ENCODE results near the gene NUDT10. TPM values are rescaled to one million over a fixed set of nuclear protein-coding genes. Genes with fewer than 3 reads are reported as not detected.

The NUDT10 gene
- total and polyA plus RNA-seq, 9 of the 15 experiments (the other 6 are each of a cell fraction or from before 2014, with no cell fraction given) = not detected

DNA sequence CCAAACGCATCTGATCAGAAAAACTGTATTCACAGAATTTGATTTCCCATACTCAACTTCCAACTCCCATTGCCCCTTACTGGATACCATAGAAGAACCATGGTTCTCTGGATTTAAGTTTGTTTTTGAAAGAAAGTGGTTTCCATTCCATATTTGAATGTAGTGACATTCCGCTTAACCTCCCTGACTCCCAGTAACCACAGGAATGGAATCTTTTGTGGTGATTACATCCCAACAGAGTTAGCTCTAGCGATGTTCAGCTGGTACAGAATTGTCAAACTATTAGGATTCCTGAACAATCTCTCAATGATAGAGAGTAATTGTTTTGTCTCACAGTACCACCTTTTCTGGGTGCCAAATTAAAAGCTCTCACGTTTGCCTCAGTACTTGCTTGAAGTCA, 1.7 kb downstream of the NUDT10 start:
- Histone ChIP-seq H3K9me1 (ENCODE audit: control insufficient read depth, insufficient read depth, low read length) (no peaks in the 10 kb centered on the region), H3K79me2 (ENCODE audit: control insufficient read depth, insufficient read depth, low read length) (no peaks in the 10 kb centered on the region), H3K4me2 (ENCODE audit: insufficient read depth, low read length) (no peak overlapping the region), H3K4me1 (replicated peaks in 1 of 2; ENCODE audit: control insufficient read depth in 2 of 2, insufficient read depth in 2 of 2, low read length in 2 of 2) (no peaks in the 10 kb centered on the region), H3K4me3 (no peak overlapping the region), H3K9me3 (replicated peaks; ENCODE audit: control insufficient read depth, insufficient read depth, low read depth, low read length) (no peaks in the 10 kb centered on the region), H3K9ac (ENCODE audit: insufficient read depth in 1 of 2, low read depth in 2 of 2, low read length in 2 of 2) (no peak overlapping the region), H4K20me1 (replicated peaks; ENCODE audit: control insufficient read depth, insufficient read depth, low read length) (no peaks in the 10 kb centered on the region), H3K27me3 (ENCODE audit: control insufficient read depth in 2 of 2, insufficient read depth in 2 of 2, low read length in 2 of 2) (no peaks in the 10 kb centered on the region; a peak in 1 of 5 replicates), H3K36me3 (ENCODE audit: control insufficient read depth, insufficient read depth, low read length) (no peaks in the 10 kb centered on the region), H2AFZ (ENCODE audit: low read depth, low read length) (no peak overlapping the region), H3K27ac (ENCODE audit: extremely low read depth, low read depth, low read length) (no peak overlapping the region)
- TF ChIP-seq TCF7L2 (IDR thresholded peaks at IDR 0.05; ENCODE audit: low read depth, low read length) = no peak
- TF ChIP-seq, protein P1, sequence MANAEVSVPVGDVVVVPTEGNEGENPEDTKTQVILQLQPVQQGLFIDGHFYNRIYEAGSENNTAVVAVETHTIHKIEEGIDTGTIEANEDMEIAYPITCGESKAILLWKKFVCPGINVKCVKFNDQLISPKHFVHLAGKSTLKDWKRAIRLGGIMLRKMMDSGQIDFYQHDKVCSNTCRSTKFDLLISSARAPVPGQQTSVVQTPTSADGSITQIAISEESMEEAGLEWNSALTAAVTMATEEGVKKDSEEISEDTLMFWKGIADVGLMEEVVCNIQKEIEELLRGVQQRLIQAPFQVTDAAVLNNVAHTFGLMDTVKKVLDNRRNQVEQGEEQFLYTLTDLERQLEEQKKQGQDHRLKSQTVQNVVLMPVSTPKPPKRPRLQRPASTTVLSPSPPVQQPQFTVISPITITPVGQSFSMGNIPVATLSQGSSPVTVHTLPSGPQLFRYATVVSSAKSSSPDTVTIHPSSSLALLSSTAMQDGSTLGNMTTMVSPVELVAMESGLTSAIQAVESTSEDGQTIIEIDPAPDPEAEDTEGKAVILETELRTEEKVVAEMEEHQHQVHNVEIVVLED (CRISPR knock-in tag; IDR thresholded peaks at IDR 0.05) = no peak
- no peak for TF ChIP-seq NFRKB (IDR thresholded peaks at IDR 0.05; ENCODE audit: low read depth)
- no peak for TF ChIP-seq PML (IDR thresholded peaks at IDR 0.05; ENCODE audit: low read length)
- no TSS peak for BruUV-seq (replicated peaks)
- in situ Hi-C loops (cut with MboI) = no loop called here
- no peak for FAIRE-seq
- no peak for DNase-seq (ENCODE audit: extremely low read depth in 1 of 4, low spot score in 3 of 4)
- no peak for ATAC-seq
- CTCF ChIA-PET (ENCODE audit: low intra/inter-chr PET ratio) = no interaction called here
- intact Hi-C loops (cut with micrococcal nuclease) = no loop called here
- POLR2A ChIA-PET = no interaction called here
- WGBS (ENCODE audit: insufficient coverage, low coverage, missing lambda C conversion rate) = 0% methylated on average over 4 of the region's 4 CpGs

DNA sequence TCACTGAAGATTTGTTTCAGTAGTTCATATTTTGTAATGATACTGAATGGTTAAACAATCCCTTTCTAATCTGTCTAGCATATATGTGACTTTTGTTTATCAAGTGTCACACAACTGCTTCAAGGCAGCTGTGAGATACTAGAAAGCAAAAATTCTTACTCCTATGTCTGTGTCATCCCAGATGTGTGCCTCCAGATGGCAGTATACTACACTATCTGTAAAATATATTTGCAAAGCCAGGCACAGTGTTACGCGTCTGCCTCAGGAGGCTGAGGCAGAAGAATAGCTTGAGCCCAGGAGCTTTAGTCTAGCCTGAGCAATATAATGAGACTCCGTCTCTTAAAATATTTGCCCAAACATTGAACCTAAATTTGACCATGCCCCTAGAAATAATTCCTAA, 4.0 kb downstream of the NUDT10 start:
- H4K20me1 ChIP-seq (replicated peaks; ENCODE audit: control insufficient read depth, insufficient read depth, low read length) = no peaks in the 10 kb centered on the region
- POLR2A ChIA-PET = no interaction called here
- H3K4me1 ChIP-seq (replicated peaks in 1 of 2; ENCODE audit: control insufficient read depth in 2 of 2, insufficient read depth in 2 of 2, low read length in 2 of 2) = no peaks in the 10 kb centered on the region
- no peaks in the 10 kb centered on the region for H3K9me3 ChIP-seq (replicated peaks; ENCODE audit: control insufficient read depth, insufficient read depth, low read depth, low read length)
- no peak overlapping the region for H3K27ac ChIP-seq (ENCODE audit: extremely low read depth, low read depth, low read length)
- H2AFZ ChIP-seq (ENCODE audit: low read depth, low read length) = no peak overlapping the region
- WGBS (ENCODE audit: insufficient coverage, low coverage, missing lambda C conversion rate) = 0% methylated on average over 3 of the region's 3 CpGs
- intact Hi-C loops (cut with micrococcal nuclease) = loop anchor here (5.0 kb wide), 1 partner anchor 86 kb away; no protein-coding TSS in a partner anchor
- H3K9me1 ChIP-seq (ENCODE audit: control insufficient read depth, insufficient read depth, low read length) = no peaks in the 10 kb centered on the region
- ATAC-seq (peak; percentile 81), FAIRE-seq (peak; percentile 72), DNase-seq (ENCODE audit: extremely low read depth in 1 of 4, low spot score in 3 of 4) (peak; percentile 17 to 30 (median 27))
- no TSS peak for BruUV-seq (replicated peaks)
- H3K27me3 ChIP-seq (ENCODE audit: control insufficient read depth in 2 of 2, insufficient read depth in 2 of 2, low read length in 2 of 2) = no peaks in the 10 kb centered on the region; a peak in 1 of 5 replicates
- no peak overlapping the region for H3K4me3 ChIP-seq
- in situ Hi-C loops (cut with MboI) = no loop called here
- no peaks in the 10 kb centered on the region for H3K36me3 ChIP-seq (ENCODE audit: control insufficient read depth, insufficient read depth, low read length)
- H3K4me2 ChIP-seq (ENCODE audit: insufficient read depth, low read length) = no peak overlapping the region
- H3K79me2 ChIP-seq (ENCODE audit: control insufficient read depth, insufficient read depth, low read length) = no peaks in the 10 kb centered on the region
- H3K9ac ChIP-seq (ENCODE audit: insufficient read depth in 1 of 2, low read depth in 2 of 2, low read length in 2 of 2) = no peak overlapping the region
- CTCF ChIA-PET (ENCODE audit: low intra/inter-chr PET ratio) = interaction anchor here (0.9 kb wide), 1 partner anchor 120 kb away, joined by 3 read pairs; no protein-coding TSS in a partner anchor
- TF ChIP-seq, protein P2, sequence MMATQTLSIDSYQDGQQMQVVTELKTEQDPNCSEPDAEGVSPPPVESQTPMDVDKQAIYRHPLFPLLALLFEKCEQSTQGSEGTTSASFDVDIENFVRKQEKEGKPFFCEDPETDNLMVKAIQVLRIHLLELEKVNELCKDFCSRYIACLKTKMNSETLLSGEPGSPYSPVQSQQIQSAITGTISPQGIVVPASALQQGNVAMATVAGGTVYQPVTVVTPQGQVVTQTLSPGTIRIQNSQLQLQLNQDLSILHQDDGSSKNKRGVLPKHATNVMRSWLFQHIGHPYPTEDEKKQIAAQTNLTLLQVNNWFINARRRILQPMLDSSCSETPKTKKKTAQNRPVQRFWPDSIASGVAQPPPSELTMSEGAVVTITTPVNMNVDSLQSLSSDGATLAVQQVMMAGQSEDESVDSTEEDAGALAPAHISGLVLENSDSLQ (IDR thresholded peaks at IDR 0.05) = no peak
- TF ChIP-seq, protein P3, sequence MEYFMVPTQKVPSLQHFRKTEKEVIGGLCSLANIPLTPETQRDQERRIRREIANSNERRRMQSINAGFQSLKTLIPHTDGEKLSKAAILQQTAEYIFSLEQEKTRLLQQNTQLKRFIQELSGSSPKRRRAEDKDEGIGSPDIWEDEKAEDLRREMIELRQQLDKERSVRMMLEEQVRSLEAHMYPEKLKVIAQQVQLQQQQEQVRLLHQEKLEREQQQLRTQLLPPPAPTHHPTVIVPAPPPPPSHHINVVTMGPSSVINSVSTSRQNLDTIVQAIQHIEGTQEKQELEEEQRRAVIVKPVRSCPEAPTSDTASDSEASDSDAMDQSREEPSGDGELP (CRISPR knock-in tag; IDR thresholded peaks at IDR 0.05; ENCODE audit: borderline replicate concordance) = no peak

Data from K562 (cell line).